Measurements from ENCODE around the gene ZNF497.

Gene ZNF497

GRCh38 chr19:58305065-58305931 is 57.3 kb downstream of the ZNF497 start, which contains the start of gene ERVK3-1:
ERVK3-1 (plus strand) TSS chr19:58305377; CDS start chr19:58312169, 6,792 bp downstream.
- H4K20me1 ChIP-seq (ENCODE audit: low read depth, low read length), result 0 out of 2 replicates have a peak, but pooled peaks cover 2% of the 10 kb centered on the region
- peak within 1 kb of the TSS; percentile 71 for H3K4me3 ChIP-seq (ENCODE audit: insufficient read depth, low read length, poor library complexity, severe bottlenecking)
- H3K9me3 ChIP-seq (ENCODE audit: insufficient read depth, low read length), result no peaks in the 10 kb centered on the region
- TF ChIP-seq CTCF (IDR thresholded peaks at IDR 0.05; ENCODE audit: insufficient read depth, low read length, poor library complexity, severe bottlenecking) (no peak), EZH2phosphoT487 (conservative IDR thresholded peaks at IDR 0.05; ENCODE audit: low read length) (no peak)
- peak within 1 kb of the TSS; percentile 92 for H2AFZ ChIP-seq (ENCODE audit: low read depth, low read length, severe bottlenecking)
- H3K27ac ChIP-seq (ENCODE audit: low read depth, low read length), result peak within 1 kb of the TSS; percentile 47
- H3K79me2 ChIP-seq (ENCODE audit: insufficient read depth, low read length), result peaks cover 41% of the 10 kb centered on the region
- H3F3A ChIP-seq (ENCODE audit: insufficient read depth), result peaks cover 16% of the 10 kb centered on the region
- no peaks in the 10 kb centered on the region for H3K9me2 ChIP-seq (replicated peaks; ENCODE audit: insufficient read depth, low read length)
- H3K4me2 ChIP-seq (ENCODE audit: low read depth, low read length, poor library complexity, severe bottlenecking), result peak within 1 kb of the TSS; percentile 93
- H3K27me3 ChIP-seq (ENCODE audit: low read length), result no peaks in the 10 kb centered on the region
- H3K36me3 ChIP-seq (ENCODE audit: low read length), result peaks cover 24% of the 10 kb centered on the region
- peak within 1 kb of the TSS; percentile 74 for H3K9ac ChIP-seq (ENCODE audit: low read length)

GRCh38 chr19:58304748-58305064 is 57.8 kb downstream of the ZNF497 start:
- H3F3A ChIP-seq (ENCODE audit: insufficient read depth), result peaks cover 16% of the 10 kb centered on the region
- no peaks in the 10 kb centered on the region for H3K9me3 ChIP-seq (ENCODE audit: insufficient read depth, low read length)
- peak overlapping the region; percentile 92 for H2AFZ ChIP-seq (ENCODE audit: low read depth, low read length, severe bottlenecking)
- H3K36me3 ChIP-seq (ENCODE audit: low read length), result peaks cover 24% of the 10 kb centered on the region
- peak overlapping the region; percentile 74 for H3K9ac ChIP-seq (ENCODE audit: low read length)
- peaks cover 41% of the 10 kb centered on the region for H3K79me2 ChIP-seq (ENCODE audit: insufficient read depth, low read length)
- no peaks in the 10 kb centered on the region for H3K27me3 ChIP-seq (ENCODE audit: low read length)
- peak overlapping the region; percentile 93 for H3K4me2 ChIP-seq (ENCODE audit: low read depth, low read length, poor library complexity, severe bottlenecking)
- H3K9me2 ChIP-seq (replicated peaks; ENCODE audit: insufficient read depth, low read length), result no peaks in the 10 kb centered on the region
- peak overlapping the region; percentile 47 for H3K27ac ChIP-seq (ENCODE audit: low read depth, low read length)
- peak overlapping the region; percentile 71 for H3K4me3 ChIP-seq (ENCODE audit: insufficient read depth, low read length, poor library complexity, severe bottlenecking)
- no peak for TF ChIP-seq CTCF (IDR thresholded peaks at IDR 0.05; ENCODE audit: insufficient read depth, low read length, poor library complexity, severe bottlenecking)
- no peak for TF ChIP-seq EZH2phosphoT487 (conservative IDR thresholded peaks at IDR 0.05; ENCODE audit: low read length)
- H4K20me1 ChIP-seq (ENCODE audit: low read depth, low read length), result no peaks in the 10 kb centered on the region

Data from SU-DHL-6 (cell line).